Measurements from ENCODE around the gene HPX. TPM values are rescaled to one million over a fixed set of nuclear protein-coding genes. Genes with fewer than 3 reads are reported as not detected.

HPX gene
- total and polyA plus RNA-seq, 2 of the 13 experiments (the other 11 are each of a cell fraction or from before 2014, with no cell fraction given) = 9.2 to 57.4 TPM

DNA sequence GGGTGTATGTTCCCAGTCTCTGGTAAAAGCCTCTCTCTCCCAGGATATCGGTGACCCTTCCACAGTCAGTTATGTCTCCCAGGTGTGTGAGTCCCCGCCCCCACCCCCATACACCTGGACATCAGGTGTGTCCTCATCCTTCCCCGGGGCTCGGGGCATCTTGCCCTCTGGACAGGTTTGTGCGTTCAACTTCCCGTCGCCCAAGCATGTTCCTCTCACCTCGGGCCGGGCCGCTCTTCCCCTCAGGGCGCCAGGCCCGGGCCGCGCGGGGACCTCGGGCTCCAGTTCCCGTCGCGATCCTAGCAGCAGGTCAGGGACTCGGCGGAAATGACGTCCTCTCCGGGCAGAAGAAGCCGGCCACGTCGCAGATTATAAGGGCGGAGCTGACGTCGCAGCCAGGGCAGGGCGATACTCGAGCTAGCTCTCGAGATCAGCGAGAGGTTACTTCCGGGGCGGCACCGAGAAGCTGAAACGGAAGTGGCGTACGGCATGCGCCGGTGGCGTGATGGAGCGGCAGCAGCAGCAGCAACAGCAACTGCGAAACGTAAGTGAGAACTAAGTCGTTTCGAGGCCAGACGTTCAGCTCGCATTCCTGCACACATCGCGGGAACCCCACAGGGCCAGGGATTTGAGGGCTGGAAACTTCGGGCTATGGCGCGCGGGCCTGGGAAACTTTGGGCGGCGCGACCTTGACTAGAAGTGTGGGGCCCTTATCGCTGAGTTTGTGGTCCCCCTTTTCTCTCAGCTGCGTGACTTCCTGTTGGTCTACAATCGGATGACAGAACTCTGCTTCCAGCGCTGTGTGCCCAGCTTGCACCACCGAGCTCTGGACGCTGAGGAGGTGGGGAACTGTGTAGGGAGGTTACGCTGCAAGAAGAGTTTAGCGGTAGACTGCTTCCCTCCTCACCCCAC is 40.5 kb upstream of the HPX start, which contains the start of the genes ARFIP2 and TIMM10B (continued):
- TF ChIP-seq ETV5 (CRISPR knock-in tag; IDR thresholded peaks at IDR 0.05; ENCODE audit: borderline replicate concordance) (peak; percentile 92), ZNF407 (CRISPR knock-in tag; IDR thresholded peaks at IDR 0.05; ENCODE audit: not compliant biosample characterization) (no peak), RAD21 (CRISPR knock-in tag; IDR thresholded peaks at IDR 0.05) (0 out of 2 replicates have a peak, but pooled peaks have one; percentile 9), ZNF329 (CRISPR knock-in tag; IDR thresholded peaks at IDR 0.05; ENCODE audit: low read depth) (no peak), CREB3 (CRISPR knock-in tag; IDR thresholded peaks at IDR 0.05) (no peak), ZNF570 (CRISPR knock-in tag; IDR thresholded peaks at IDR 0.05; ENCODE audit: borderline replicate concordance) (no peak), ZNF17 (CRISPR knock-in tag; IDR thresholded peaks at IDR 0.05) (no peak), SP5 (CRISPR knock-in tag; IDR thresholded peaks at IDR 0.05; ENCODE audit: borderline replicate concordance, low read depth) (0 out of 2 replicates have a peak, but pooled peaks have one; percentile 36), FOXK2 (IDR thresholded peaks at IDR 0.05) (peak; percentile 62; the same call in 1 of the 2 replicates), ZNF30 (CRISPR knock-in tag; IDR thresholded peaks at IDR 0.05) (no peak), HES4 (CRISPR knock-in tag; IDR thresholded peaks at IDR 0.05; ENCODE audit: borderline replicate concordance) (0 out of 2 replicates have a peak, but pooled peaks have one; percentile 64), FOSL2 (CRISPR knock-in tag; IDR thresholded peaks at IDR 0.05) (peak; percentile 61), PHF5A (CRISPR knock-in tag; IDR thresholded peaks at IDR 0.05; ENCODE audit: low read depth, unreplicated experiment) (no peak), NCOA5 (CRISPR knock-in tag; IDR thresholded peaks at IDR 0.05) (no peak)
- TF ChIP-seq, protein P1, sequence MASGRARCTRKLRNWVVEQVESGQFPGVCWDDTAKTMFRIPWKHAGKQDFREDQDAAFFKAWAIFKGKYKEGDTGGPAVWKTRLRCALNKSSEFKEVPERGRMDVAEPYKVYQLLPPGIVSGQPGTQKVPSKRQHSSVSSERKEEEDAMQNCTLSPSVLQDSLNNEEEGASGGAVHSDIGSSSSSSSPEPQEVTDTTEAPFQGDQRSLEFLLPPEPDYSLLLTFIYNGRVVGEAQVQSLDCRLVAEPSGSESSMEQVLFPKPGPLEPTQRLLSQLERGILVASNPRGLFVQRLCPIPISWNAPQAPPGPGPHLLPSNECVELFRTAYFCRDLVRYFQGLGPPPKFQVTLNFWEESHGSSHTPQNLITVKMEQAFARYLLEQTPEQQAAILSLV (CRISPR knock-in tag; IDR thresholded peaks at IDR 0.05; ENCODE audit: borderline replicate concordance) = peak; percentile 79; the same call in 1 of the 2 replicates
- TF ChIP-seq, protein P2, sequence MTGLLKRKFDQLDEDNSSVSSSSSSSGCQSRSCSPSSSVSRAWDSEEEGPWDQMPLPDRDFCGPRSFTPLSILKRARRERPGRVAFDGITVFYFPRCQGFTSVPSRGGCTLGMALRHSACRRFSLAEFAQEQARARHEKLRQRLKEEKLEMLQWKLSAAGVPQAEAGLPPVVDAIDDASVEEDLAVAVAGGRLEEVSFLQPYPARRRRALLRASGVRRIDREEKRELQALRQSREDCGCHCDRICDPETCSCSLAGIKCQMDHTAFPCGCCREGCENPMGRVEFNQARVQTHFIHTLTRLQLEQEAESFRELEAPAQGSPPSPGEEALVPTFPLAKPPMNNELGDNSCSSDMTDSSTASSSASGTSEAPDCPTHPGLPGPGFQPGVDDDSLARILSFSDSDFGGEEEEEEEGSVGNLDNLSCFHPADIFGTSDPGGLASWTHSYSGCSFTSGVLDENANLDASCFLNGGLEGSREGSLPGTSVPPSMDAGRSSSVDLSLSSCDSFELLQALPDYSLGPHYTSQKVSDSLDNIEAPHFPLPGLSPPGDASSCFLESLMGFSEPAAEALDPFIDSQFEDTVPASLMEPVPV (CRISPR knock-in tag; IDR thresholded peaks at IDR 0.05) = 0 out of 2 replicates have a peak, but pooled peaks have one; percentile 72

Measured in HepG2 (cell line).